H9 (cell line): ENCODE data around the gene CDK5. TPM values are rescaled to one million over a fixed set of nuclear protein-coding genes. Genes with fewer than 3 reads are reported as not detected.

Experiments
- DNase-seq: peaks from one replicate; pipeline ENCODE4 v3.0.0-alpha.2; 2017
- H2AFZ ChIP-seq: one replicate; pipeline ENCODE4 v1.6.1; 2013; ENCODE audit warnings: mild to moderate bottlenecking, low read length, control low read depth, moderate library complexity
- H2AK5ac ChIP-seq: 2 replicates; pipeline ENCODE4 v1.6.1; 2013; ENCODE audit warnings: low read length, control low read depth, mixed read lengths; ENCODE audit not compliant: insufficient read length
- H2BK120ac ChIP-seq: one replicate; pipeline ENCODE4 v1.6.1; 2013; ENCODE audit warnings: low read depth, mild to moderate bottlenecking, low read length, control low read depth, inconsistent platforms; ENCODE audit not compliant: poor library complexity, severe bottlenecking
- H2BK12ac ChIP-seq: 2 replicates; pipeline ENCODE4 v1.6.1; 2013; ENCODE audit warnings: low read length, control low read depth, mixed read lengths, low read depth; ENCODE audit not compliant: insufficient read length
- H2BK15ac ChIP-seq: 2 replicates; pipeline ENCODE4 v1.6.1; 2013; ENCODE audit warnings: low read depth, low read length, control low read depth
- H2BK20ac ChIP-seq: one replicate; pipeline ENCODE4 v1.6.1; 2013; ENCODE audit warnings: low read depth, mild to moderate bottlenecking, low read length, control low read depth, inconsistent platforms; ENCODE audit not compliant: poor library complexity, severe bottlenecking
- H2BK5ac ChIP-seq: 2 replicates; pipeline ENCODE4 v1.6.1; 2013; ENCODE audit warnings: low read length, control low read depth, mixed read lengths; ENCODE audit not compliant: insufficient read length
- H3K14ac ChIP-seq: 2 replicates; pipeline ENCODE4 v1.6.1; 2013; ENCODE audit warnings: low read length, control low read depth; ENCODE audit not compliant: insufficient read depth
- H3K18ac ChIP-seq: 2 replicates; pipeline ENCODE4 v1.6.1; 2013; ENCODE audit warnings: low read depth, mild to moderate bottlenecking, mixed read lengths, low read length, control low read depth; ENCODE audit not compliant: insufficient read length
- H3K23ac ChIP-seq: 2 replicates; pipeline ENCODE4 v1.6.1; 2013; ENCODE audit warnings: low read length, control low read depth, mixed read lengths, low read depth; ENCODE audit not compliant: insufficient read length
- H3K23me2 ChIP-seq: 2 replicates; pipeline ENCODE4 v1.6.1; 2013; ENCODE audit warnings: low read depth, mild to moderate bottlenecking, mixed read lengths, low read length, control low read depth; ENCODE audit not compliant: insufficient read length, poor library complexity, severe bottlenecking
- H3K27ac ChIP-seq: 2 replicates; pipeline ENCODE4 v1.5.1; 2013; ENCODE audit warnings: low read length, control low read depth, mixed read lengths, low read depth; ENCODE audit not compliant: insufficient read length
- H3K27me3 ChIP-seq: 2 replicates; pipeline ENCODE4 v1.6.1; 2013; ENCODE audit warnings: low read length, control low read depth, inconsistent platforms; ENCODE audit not compliant: insufficient read depth
- H3K4ac ChIP-seq: 2 replicates; pipeline ENCODE4 v1.6.1; 2013; ENCODE audit warnings: low read depth, mild to moderate bottlenecking, control low read depth, inconsistent platforms, low read length, moderate library complexity
- H3K4me1 ChIP-seq: 2 replicates; pipeline ENCODE4 v1.6.1; 2013; ENCODE audit warnings: low read length, control low read depth, inconsistent platforms; ENCODE audit not compliant: insufficient read depth
- H3K4me2 ChIP-seq: 2 replicates; pipeline ENCODE4 v1.6.1; 2013; ENCODE audit warnings: low read length, control low read depth, mixed read lengths; ENCODE audit not compliant: insufficient read length, insufficient read depth
- H3K56ac ChIP-seq: 2 replicates; pipeline ENCODE4 v1.6.1; 2013; ENCODE audit warnings: low read depth, mild to moderate bottlenecking, mixed read lengths, low read length, control low read depth; ENCODE audit not compliant: insufficient read length
- H3K79me1 ChIP-seq: 2 replicates; pipeline ENCODE4 v1.6.1; 2013; ENCODE audit warnings: low read depth, mild to moderate bottlenecking, moderate library complexity, low read length, control low read depth, inconsistent platforms; ENCODE audit not compliant: insufficient read depth, poor library complexity, severe bottlenecking
- H3K79me2 ChIP-seq: 2 replicates; pipeline ENCODE4 v1.6.1; 2013; ENCODE audit warnings: low read length, control low read depth, inconsistent platforms; ENCODE audit not compliant: insufficient read depth
- H3K9ac ChIP-seq: 2 replicates; pipeline ENCODE4 v1.6.1; 2013; ENCODE audit warnings: low read length, control low read depth, mixed read lengths; ENCODE audit not compliant: insufficient read length; ENCODE audit errors: extremely low read depth
- H3K9me3 ChIP-seq: one replicate; pipeline ENCODE4 v1.6.1; 2013; ENCODE audit warnings: low read depth, low read length, inconsistent platforms; ENCODE audit not compliant: control insufficient read depth
- H3T11ph ChIP-seq: one replicate; pipeline ENCODE4 v1.6.1; 2013; ENCODE audit warnings: mild to moderate bottlenecking, low read length, control low read depth, inconsistent platforms
- H4K20me1 ChIP-seq: one replicate; pipeline ENCODE4 v1.6.1; 2013; ENCODE audit not compliant: control insufficient read depth, insufficient read length, insufficient read depth
- H4K5ac ChIP-seq: 2 replicates; pipeline ENCODE4 v1.6.1; 2013; ENCODE audit warnings: low read depth, mild to moderate bottlenecking, mixed read lengths, low read length, control low read depth; ENCODE audit not compliant: insufficient read length
- H4K8ac ChIP-seq: replicated peaks from 2 replicates; pipeline ENCODE4 v1.6.1; 2013; ENCODE audit warnings: low read length, control low read depth, mixed read lengths, low read depth; ENCODE audit not compliant: insufficient read length
- H4K91ac ChIP-seq: 2 replicates; pipeline ENCODE4 v1.6.1; 2013; ENCODE audit warnings: low read depth, mild to moderate bottlenecking, moderate library complexity, mixed read lengths, low read length, control low read depth; ENCODE audit not compliant: insufficient read length
- H3K27ac Mint-ChIP-seq, 3 experiments: 2 replicates in 2 of 3; 3 replicates in 1 of 3; pipeline ENCODE4 v1.8.0; 2020 to 2021; ENCODE audit warnings: mixed read lengths in 3 of 3, mild to moderate bottlenecking in 1 of 3, moderate library complexity in 1 of 3
- H3K27me3 Mint-ChIP-seq: 2 replicates; pipeline ENCODE4 v1.8.0; 2021; ENCODE audit warnings: low read depth, mild to moderate bottlenecking, moderate library complexity, mixed read lengths
- H3K36me3 Mint-ChIP-seq, 3 experiments: 2 replicates in 2 of 3; 3 replicates in 1 of 3; pipeline ENCODE4 v1.8.0; 2020 to 2021; ENCODE audit warnings: low read depth in 3 of 3, mixed read lengths in 3 of 3; ENCODE audit not compliant: insufficient read depth in 1 of 3
- H3K4me1 Mint-ChIP-seq, 2 experiments: 2 replicates each; pipeline ENCODE4 v1.8.0; 2020; ENCODE audit warnings: mixed read lengths in 2 of 2
- H3K4me3 Mint-ChIP-seq, 2 experiments: 2 replicates in 1 of 2; 3 replicates in 1 of 2; pipeline ENCODE4 v1.8.0; 2020 to 2021; ENCODE audit warnings: mild to moderate bottlenecking in 2 of 2, mixed read lengths in 2 of 2, moderate library complexity in 1 of 2
- H3K9me3 Mint-ChIP-seq, 2 experiments: 2 replicates in 1 of 2; 3 replicates in 1 of 2; pipeline ENCODE4 v1.8.0; 2020; ENCODE audit warnings: mild to moderate bottlenecking in 2 of 2, mixed read lengths in 2 of 2, moderate library complexity in 1 of 2
- WGBS: extraction: QIAGEN DNeasy Blood & Tissue Kit; methylation state at CpG from one replicate; pipeline ENCODE4 v1.1.7; 2013; ENCODE audit warnings: missing lambda C conversion rate, low lambda C conversion rate, mixed read lengths; ENCODE audit not compliant: insufficient read length; ENCODE audit errors: extremely low coverage; 5-methylcytosine and 5-hydroxymethylcytosine counted together
- total RNA-seq: library from RNA; stranded (reverse); gene quantifications from 2 replicates; pipeline ENCODE4 v1.2.1, GENCODE V29; 2021
- TF ChIP-seq, protein P1 (sequence below): fragments of 200-600 bp; sonication (generic); conservative IDR thresholded peaks from 3 replicates; pipeline ENCODE4 v1.8.0; 2021; ENCODE audit warnings: antibody characterized with exemption, mild to moderate bottlenecking

CDK5 gene
- total RNA-seq, 1 experiment from 2014 or later = 19.9 TPM

DNA sequence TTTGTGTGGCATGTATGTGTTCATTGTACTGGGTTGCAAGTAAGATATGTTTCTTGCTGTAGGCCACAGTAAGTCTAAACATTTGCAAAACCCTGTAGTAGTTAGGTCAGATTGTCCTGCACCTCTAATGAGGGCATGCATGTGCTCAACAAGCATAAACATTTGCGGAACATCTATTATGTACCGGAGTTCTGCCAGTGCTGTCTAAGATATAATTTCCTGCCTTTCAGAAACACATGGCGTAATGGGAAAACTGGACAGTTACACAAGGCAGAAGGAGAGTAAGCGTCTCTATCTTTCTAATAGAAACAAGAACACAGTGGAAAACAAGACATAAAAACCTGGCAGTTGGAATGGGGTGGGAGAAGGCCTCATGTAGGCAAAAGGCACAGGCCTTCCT, 26.7 kb downstream of the CDK5 start:
- H3T11ph ChIP-seq = no peak overlapping the region
- no peak overlapping the region for H3K14ac ChIP-seq
- Mint-ChIP-seq H3K4me3 (no peak overlapping the region), H3K4me1 (peaks cover 22 to 27% of the 10 kb centered on the region in 2 experiments), H3K27me3 (peaks cover 5% of the 10 kb centered on the region), H3K27ac (no peak overlapping the region), H3K9me3 (no peaks in the 10 kb centered on the region; a peak in 1 of 5 replicates), H3K36me3 (peaks cover 0 to 8% (median 4%) of the 10 kb centered on the region in 3 experiments; a peak in 4 of 7 replicates)
- H2BK20ac ChIP-seq = no peak overlapping the region
- H2AFZ ChIP-seq = no peak overlapping the region
- TF ChIP-seq, protein P1, sequence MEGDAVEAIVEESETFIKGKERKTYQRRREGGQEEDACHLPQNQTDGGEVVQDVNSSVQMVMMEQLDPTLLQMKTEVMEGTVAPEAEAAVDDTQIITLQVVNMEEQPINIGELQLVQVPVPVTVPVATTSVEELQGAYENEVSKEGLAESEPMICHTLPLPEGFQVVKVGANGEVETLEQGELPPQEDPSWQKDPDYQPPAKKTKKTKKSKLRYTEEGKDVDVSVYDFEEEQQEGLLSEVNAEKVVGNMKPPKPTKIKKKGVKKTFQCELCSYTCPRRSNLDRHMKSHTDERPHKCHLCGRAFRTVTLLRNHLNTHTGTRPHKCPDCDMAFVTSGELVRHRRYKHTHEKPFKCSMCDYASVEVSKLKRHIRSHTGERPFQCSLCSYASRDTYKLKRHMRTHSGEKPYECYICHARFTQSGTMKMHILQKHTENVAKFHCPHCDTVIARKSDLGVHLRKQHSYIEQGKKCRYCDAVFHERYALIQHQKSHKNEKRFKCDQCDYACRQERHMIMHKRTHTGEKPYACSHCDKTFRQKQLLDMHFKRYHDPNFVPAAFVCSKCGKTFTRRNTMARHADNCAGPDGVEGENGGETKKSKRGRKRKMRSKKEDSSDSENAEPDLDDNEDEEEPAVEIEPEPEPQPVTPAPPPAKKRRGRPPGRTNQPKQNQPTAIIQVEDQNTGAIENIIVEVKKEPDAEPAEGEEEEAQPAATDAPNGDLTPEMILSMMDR = no peak
- H4K20me1 ChIP-seq = no peaks in the 10 kb centered on the region
- peaks cover 6% of the 10 kb centered on the region for H3K23me2 ChIP-seq
- no peak overlapping the region for H4K8ac ChIP-seq
- WGBS = no CpG with 5 or more reads among the region's 4 CpGs
- H3K9ac ChIP-seq = no peak overlapping the region
- H3K23ac ChIP-seq = no peak overlapping the region
- DNase-seq = no peak
- no peak overlapping the region for H3K4ac ChIP-seq
- no peaks in the 10 kb centered on the region for H3K9me3 ChIP-seq
- no peak overlapping the region for H2AK5ac ChIP-seq
- no peaks in the 10 kb centered on the region for H3K79me1 ChIP-seq
- H3K4me1 ChIP-seq = peaks cover 2% of the 10 kb centered on the region; the same call in 1 of the 2 replicates
- no peaks in the 10 kb centered on the region for H3K27me3 ChIP-seq
- H2BK5ac ChIP-seq = no peak overlapping the region
- no peak overlapping the region for H4K5ac ChIP-seq
- no peak overlapping the region for H3K27ac ChIP-seq
- H3K18ac ChIP-seq = no peak overlapping the region
- no peak overlapping the region for H2BK120ac ChIP-seq
- H3K4me2 ChIP-seq = no peak overlapping the region
- H2BK15ac ChIP-seq = no peak overlapping the region
- H2BK12ac ChIP-seq = no peak overlapping the region
- H4K91ac ChIP-seq = no peak overlapping the region
- H3K56ac ChIP-seq = no peak overlapping the region
- H3K79me2 ChIP-seq = no peaks in the 10 kb centered on the region
